WTC11 (cell line): ENCODE results near the gene CTXN1. TPM values are rescaled to one million over a fixed set of nuclear protein-coding genes. Genes with fewer than 3 reads are reported as not detected.

ENCODE experiments used
- ATAC-seq: fragments of 200-7000 bp; cut with Tn5 transposase; 2 replicates; pipeline ENCODE4 v1.10.0; 2021; ENCODE audit warnings: mild to moderate bottlenecking, moderate library complexity
- Bru-seq: library from RNA; stranded (reverse); fragments of 400-500 nt; gene quantifications from one replicate; lab custom pipeline; 2021; lab: Mats Ljungman, UMichigan
- CTCF ChIA-PET: fragments of 300-600 bp; sonication (Branson Sonifier 250); formaldehyde crosslinking; loops from one replicate; lab custom pipeline; 2021; ENCODE audit warnings: antibody characterized with exemption; lab: Charles Lee
- POLR2A ChIA-PET: fragments of 350-600 bp; sonication (Branson Sonifier 250); formaldehyde crosslinking; loops from one replicate; lab custom pipeline; 2021; ENCODE audit warnings: antibody characterized with exemption; lab: Charles Lee
- DNase-seq: peaks from one replicate; pipeline ENCODE4 v3.0.0; 2021; ENCODE audit warnings: low spot score
- H3K27ac Mint-ChIP-seq: 2 replicates; pipeline ENCODE4 v1.8.0; 2021; ENCODE audit warnings: mixed read lengths
- H3K27me3 Mint-ChIP-seq: 2 replicates; pipeline ENCODE4 v1.8.0; 2021; ENCODE audit warnings: low read depth, mild to moderate bottlenecking, moderate library complexity, mixed read lengths
- H3K36me3 Mint-ChIP-seq: 2 replicates; pipeline ENCODE4 v1.8.0; 2021; ENCODE audit warnings: mixed read lengths
- H3K4me1 Mint-ChIP-seq: 2 replicates; pipeline ENCODE4 v1.8.0; 2022; ENCODE audit warnings: mixed read lengths
- H3K4me3 Mint-ChIP-seq: 2 replicates; pipeline ENCODE4 v1.8.0; 2021; ENCODE audit warnings: mild to moderate bottlenecking, moderate library complexity, mixed read lengths
- H3K9me3 Mint-ChIP-seq: 2 replicates; pipeline ENCODE4 v1.8.0; 2021; ENCODE audit warnings: mixed read lengths
- AR ChIP-seq: fragments of 250-450 bp; sonication (Bioruptor Pico); IDR thresholded peaks from 2 replicates; pipeline ENCODE4 v1.9.0; 2021; ENCODE audit warnings: mild to moderate bottlenecking
- ARID4B ChIP-seq: sonication (generic); formaldehyde crosslinking; IDR thresholded peaks from 2 replicates; pipeline ENCODE4 v1.8.0; 2023; ENCODE audit warnings: missing genetic modification reagents, mild to moderate bottlenecking, borderline replicate concordance
- CBFB ChIP-seq: sonication (generic); formaldehyde crosslinking; IDR thresholded peaks from 2 replicates; pipeline ENCODE4 v1.8.1; 2022; ENCODE audit warnings: mild to moderate bottlenecking, low read depth, missing genetic modification reagents
- CTCF ChIP-seq: fragments of 200-600 bp; IDR thresholded peaks from 2 replicates; pipeline ENCODE4 v1.8.0; 2022; ENCODE audit warnings: antibody characterized with exemption
- EMX1 ChIP-seq: fragments of 250-450 bp; sonication (Bioruptor Pico); IDR thresholded peaks from 2 replicates; pipeline ENCODE4 v1.8.0; 2021; ENCODE audit warnings: mild to moderate bottlenecking
- ETV6 ChIP-seq: sonication (generic); formaldehyde crosslinking; IDR thresholded peaks from 2 replicates; pipeline ENCODE4 v1.8.1; 2022; ENCODE audit warnings: mild to moderate bottlenecking, missing genetic modification reagents
- FOXJ3 ChIP-seq: sonication (generic); formaldehyde crosslinking; IDR thresholded peaks from 2 replicates; pipeline ENCODE4 v1.9.0; 2021; ENCODE audit warnings: missing genetic modification reagents, mild to moderate bottlenecking, borderline replicate concordance
- HMGA2 ChIP-seq: fragments of 250-450 bp; sonication (Bioruptor Pico); IDR thresholded peaks from 2 replicates; pipeline ENCODE4 v1.4.0; 2021; ENCODE audit warnings: mild to moderate bottlenecking, moderate library complexity
- JAZF1 ChIP-seq: fragments of 250-450 bp; sonication (Bioruptor Pico); IDR thresholded peaks from 2 replicates; pipeline ENCODE4 v1.9.0; 2021; ENCODE audit warnings: moderate library complexity, mild to moderate bottlenecking, inconsistent platforms
- MXD4 ChIP-seq: fragments of 250-450 bp; sonication (Bioruptor Pico); IDR thresholded peaks from 2 replicates; pipeline ENCODE4 v1.8.0; 2021; ENCODE audit warnings: mild to moderate bottlenecking, moderate library complexity, borderline replicate concordance
- NR1H2 ChIP-seq: sonication (generic); formaldehyde crosslinking; IDR thresholded peaks from 2 replicates; pipeline ENCODE4 v1.9.0; 2021; ENCODE audit warnings: mild to moderate bottlenecking, moderate library complexity, missing genetic modification reagents
- SMAD4 ChIP-seq: sonication (generic); formaldehyde crosslinking; IDR thresholded peaks from 2 replicates; pipeline ENCODE4 v1.8.0; 2022; ENCODE audit warnings: mild to moderate bottlenecking, missing genetic modification reagents
- USF2 ChIP-seq: sonication (generic); formaldehyde crosslinking; IDR thresholded peaks from 2 replicates; pipeline ENCODE4 v1.8.1; 2023; ENCODE audit warnings: mild to moderate bottlenecking, missing genetic modification reagents, moderate library complexity
- ZBTB43 ChIP-seq: sonication (generic); formaldehyde crosslinking; IDR thresholded peaks from 2 replicates; pipeline ENCODE4 v1.8.1; 2023; ENCODE audit warnings: mild to moderate bottlenecking, missing genetic modification reagents
- ZNF138 ChIP-seq: sonication (generic); formaldehyde crosslinking; conservative IDR thresholded peaks from 2 replicates; pipeline ENCODE4 v1.8.1; 2022; ENCODE audit warnings: mild to moderate bottlenecking, moderate library complexity, missing genetic modification reagents
- ZNF219 ChIP-seq: sonication (generic); formaldehyde crosslinking; IDR thresholded peaks from 2 replicates; pipeline ENCODE4 v1.8.0; 2023; ENCODE audit warnings: missing genetic modification reagents, mild to moderate bottlenecking, borderline replicate concordance
- ZNF281 ChIP-seq: sonication (generic); formaldehyde crosslinking; IDR thresholded peaks from 2 replicates; pipeline ENCODE4 v1.8.0; 2023; ENCODE audit warnings: mild to moderate bottlenecking, missing genetic modification reagents
- ZNF423 ChIP-seq: fragments of 250-450 bp; sonication (Bioruptor Pico); IDR thresholded peaks from 2 replicates; pipeline ENCODE4 v2.1.2; 2022; ENCODE audit warnings: mild to moderate bottlenecking, moderate library complexity
- ZSCAN18 ChIP-seq: fragments of 250-450 bp; sonication (Bioruptor Pico); IDR thresholded peaks from 2 replicates; pipeline ENCODE4 v2.1.2; 2022; ENCODE audit warnings: mild to moderate bottlenecking, moderate library complexity
- long read RNA-seq, 3 experiments: library from RNA in 1 of 3; library from capped mRNA in 1 of 3; library from polyadenylated mRNA in 1 of 3; unstranded in 2 of 3; stranded (forward) in 1 of 3; transcript quantifications; one replicate each; pipeline ENCODE4 v2.0.0, GENCODE V29; 2021
- total RNA-seq: library from RNA; stranded (reverse); gene quantifications from 3 replicates; pipeline ENCODE4 v1.2.3, GENCODE V29; 2021

Gene CTXN1
- 41.5 to 48.2 TPM (median 44.3 TPM) in 3 replicates for total RNA-seq
- percentile 49 among the genes with signal in this experiment for Bru-seq, nascent RNA
- long read RNA-seq, experiment 1, transcript CTXN1-201 (2 exons, 1,274 nt), result major isoform, 76 of 80 reads
- long read RNA-seq, experiment 1, partial matches to known transcripts, result 0 of 80 reads
- long read RNA-seq, experiment 1, other reads (novel, unspliced or antisense), result 4 of 80 reads
- long read RNA-seq, experiment 2, transcript CTXN1-201 (2 exons, 1,274 nt), result major isoform, 95 of 127 reads
- long read RNA-seq, experiment 2, partial matches to known transcripts, result 0 of 127 reads
- long read RNA-seq, experiment 2, other reads (novel, unspliced or antisense), result 32 of 127 reads
- long read RNA-seq, experiment 3, result 0 reads

GRCh38 chr19:7926021-7926726 lies at the start of gene CTXN1:
TSS of gene CTXN1 (minus strand) at chr19:7926135. CDS start at chr19:7925538, 597 bp downstream.
- peak within 1 kb of the TSS; percentile 79 for H3K4me3 Mint-ChIP-seq
- H3K27ac Mint-ChIP-seq, result no peak within 1 kb of the TSS; the same call in 1 of the 2 replicates
- peak; percentile 7 for ATAC-seq
- peak; percentile 80 for DNase-seq
- ChIA-PET POLR2A (interaction anchor here (0.6 to 2.0 kb wide), 3 partner anchors 17 to 91 kb away, joined by 3 to 8 read pairs (median 4); partner anchors contain the start of gene TIMM44), CTCF (interaction anchor here (0.7 to 2.2 kb wide), 4 partner anchors 8 to 73 kb away, joined by 3 to 14 read pairs (median 6); partner anchors contain the start of gene TIMM44)
- H3K9me3 Mint-ChIP-seq, result no peaks in the 10 kb centered on the region
- H3K27me3 Mint-ChIP-seq, result no peaks in the 10 kb centered on the region
- H3K4me1 Mint-ChIP-seq, result peaks cover 4% of the 10 kb centered on the region; the same call in 1 of the 2 replicates
- peaks cover 4% of the 10 kb centered on the region for H3K36me3 Mint-ChIP-seq
- no peak for TF ChIP-seq SMAD4 (CRISPR knock-in tag)
- no peak for TF ChIP-seq ZNF138
- no peak for TF ChIP-seq CBFB
- no peak for TF ChIP-seq NR1H2 (CRISPR knock-in tag)
- TF ChIP-seq ZBTB43 (CRISPR knock-in tag), result no peak
- TF ChIP-seq ARID4B (CRISPR knock-in tag), result no peak
- TF ChIP-seq ETV6 (CRISPR knock-in tag), result no peak
- TF ChIP-seq MXD4 (CRISPR knock-in tag), result no peak
- 0 out of 2 replicates have a peak, but pooled peaks have one; percentile 75 for TF ChIP-seq AR (CRISPR knock-in tag)
- TF ChIP-seq USF2, result no peak
- TF ChIP-seq ZNF281 (CRISPR knock-in tag), result no peak
- TF ChIP-seq EMX1, result 0 out of 2 replicates have a peak, but pooled peaks have one; percentile 63
- TF ChIP-seq ZNF219 (CRISPR knock-in tag), result no peak
- no peak for TF ChIP-seq CTCF
- no peak for TF ChIP-seq JAZF1 (CRISPR knock-in tag)
- no peak for TF ChIP-seq ZSCAN18
- no peak for TF ChIP-seq FOXJ3 (CRISPR knock-in tag)
- TF ChIP-seq HMGA2 (CRISPR knock-in tag), result no peak
- no peak for TF ChIP-seq ZNF423 (CRISPR knock-in tag)
